Measurements from ENCODE around the gene PEG3.

Gene PEG3

DNA sequence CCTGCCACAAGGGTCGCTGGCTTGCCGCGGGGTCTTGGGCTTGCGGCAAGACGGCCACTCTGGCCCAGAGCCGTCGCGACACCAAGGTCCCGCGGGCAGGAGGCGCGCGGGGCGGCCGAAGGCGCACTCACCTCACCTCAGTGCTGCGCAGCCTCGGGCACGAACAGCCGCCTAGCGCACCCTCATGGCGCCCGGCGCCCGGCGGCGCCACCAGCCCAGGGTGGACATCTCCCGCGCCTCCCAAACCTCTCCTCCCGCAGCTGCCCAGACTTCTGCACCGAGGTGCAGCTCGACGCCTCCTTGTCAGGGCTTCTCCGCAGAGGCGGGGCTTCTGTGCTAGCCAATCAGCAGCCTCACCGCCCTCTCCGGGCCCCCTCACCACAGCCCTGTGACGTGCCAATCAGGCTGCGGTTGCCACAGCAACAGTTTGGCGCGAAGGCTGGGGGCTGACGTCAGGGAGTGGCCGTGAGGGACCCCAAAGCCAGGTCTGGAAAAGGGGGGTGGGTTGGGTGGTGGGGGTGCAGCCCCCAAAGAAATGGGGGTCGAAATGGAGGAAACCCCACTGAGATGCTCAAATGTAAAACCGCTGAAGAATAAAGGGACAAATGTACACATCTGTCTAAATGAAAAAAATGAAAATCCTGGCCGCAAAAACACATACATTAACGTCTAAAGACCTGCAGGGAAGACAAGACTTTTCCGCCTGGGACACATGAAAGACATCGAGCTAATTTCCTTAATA, at the start of gene PEG3, which contains the start of gene ZIM2:
Gene PEG3 (minus strand): TSS at position 276 of the 742 bp plus-strand sequence. CDS start 16,071 bp downstream, outside the sequence.
Gene ZIM2 (minus strand): TSS at position 276 of the 742 bp plus-strand sequence. CDS start 16,449 bp downstream, outside the sequence.
- Histone ChIP-seq H3K36me3 (ENCODE audit: control insufficient read depth in 2 of 2, insufficient read depth in 2 of 2, low read length in 2 of 2) (peaks cover 0 to 1% of the 10 kb centered on the region in 2 donors), H3K27me3 (ENCODE audit: control insufficient read depth in 1 of 2, insufficient read depth in 2 of 2, low read length in 2 of 2) (no peaks in the 10 kb centered on the region), H3K4me1 (ENCODE audit: control insufficient read depth, insufficient read depth, low read length) (peaks cover 13% of the 10 kb centered on the region), H3K9ac (ENCODE audit: low read length in 2 of 2) (peak within 1 kb of the TSS; percentile 29 to 38), H3K9me3 (ENCODE audit: control insufficient read depth in 2 of 2, low read length in 2 of 2) (no peaks in the 10 kb centered on the region), H3K27ac (ENCODE audit: low read length) (peak within 1 kb of the TSS; percentile 83), H3K4me3 (ENCODE audit: low read length in 2 of 2) (peak within 1 kb of the TSS; percentile 59 to 77)

GRCh38 chr19:56885173-56885985, 44.9 kb upstream of the PEG3 start:
- Histone ChIP-seq H3K9ac (ENCODE audit: low read length in 2 of 2) (no peak overlapping the region), H3K27ac (ENCODE audit: low read length) (no peak overlapping the region), H3K4me3 (ENCODE audit: low read length in 2 of 2) (no peak overlapping the region), H3K27me3 (ENCODE audit: control insufficient read depth in 1 of 2, insufficient read depth in 2 of 2, low read length in 2 of 2) (peaks cover 0 to 5% of the 10 kb centered on the region in 2 donors), H3K36me3 (ENCODE audit: control insufficient read depth in 2 of 2, insufficient read depth in 2 of 2, low read length in 2 of 2) (no peaks in the 10 kb centered on the region), H3K4me1 (ENCODE audit: control insufficient read depth, insufficient read depth, low read length) (no peaks in the 10 kb centered on the region), H3K9me3 (ENCODE audit: control insufficient read depth in 2 of 2, low read length in 2 of 2) (peaks cover 0 to 4% of the 10 kb centered on the region in 2 donors)

- H3K36me3 ChIP-seq (ENCODE audit: control insufficient read depth in 2 of 2, insufficient read depth in 2 of 2, low read length in 2 of 2) = no peaks in the 10 kb centered on the region
- H3K27ac ChIP-seq (ENCODE audit: low read length) = no peak overlapping the region
- H3K27me3 ChIP-seq (ENCODE audit: control insufficient read depth in 1 of 2, insufficient read depth in 2 of 2, low read length in 2 of 2) = peaks cover 0 to 5% of the 10 kb centered on the region in 2 donors
- H3K4me3 ChIP-seq (ENCODE audit: low read length in 2 of 2) = no peak overlapping the region
- no peak overlapping the region for H3K9ac ChIP-seq (ENCODE audit: low read length in 2 of 2)
- peaks cover 0 to 4% of the 10 kb centered on the region in 2 donors for H3K9me3 ChIP-seq (ENCODE audit: control insufficient read depth in 2 of 2, low read length in 2 of 2)
- H3K4me1 ChIP-seq (ENCODE audit: control insufficient read depth, insufficient read depth, low read length) = no peaks in the 10 kb centered on the region
Observed at GRCh38 chr19:56884441-56884840, 43.9 kb upstream of the PEG3 start.

GRCh38 chr19:56880592-56881190, 40.2 kb upstream of the PEG3 start:
- Histone ChIP-seq H3K36me3 (ENCODE audit: control insufficient read depth in 2 of 2, insufficient read depth in 2 of 2, low read length in 2 of 2) (no peaks in the 10 kb centered on the region), H3K9me3 (ENCODE audit: control insufficient read depth in 2 of 2, low read length in 2 of 2) (peaks cover 0 to 4% of the 10 kb centered on the region in 2 donors), H3K9ac (ENCODE audit: low read length in 2 of 2) (no peak overlapping the region), H3K4me1 (ENCODE audit: control insufficient read depth, insufficient read depth, low read length) (no peaks in the 10 kb centered on the region), H3K4me3 (ENCODE audit: low read length in 2 of 2) (no peak overlapping the region), H3K27ac (ENCODE audit: low read length) (no peak overlapping the region), H3K27me3 (ENCODE audit: control insufficient read depth in 1 of 2, insufficient read depth in 2 of 2, low read length in 2 of 2) (peaks cover 0 to 5% of the 10 kb centered on the region in 2 donors)

DNA sequence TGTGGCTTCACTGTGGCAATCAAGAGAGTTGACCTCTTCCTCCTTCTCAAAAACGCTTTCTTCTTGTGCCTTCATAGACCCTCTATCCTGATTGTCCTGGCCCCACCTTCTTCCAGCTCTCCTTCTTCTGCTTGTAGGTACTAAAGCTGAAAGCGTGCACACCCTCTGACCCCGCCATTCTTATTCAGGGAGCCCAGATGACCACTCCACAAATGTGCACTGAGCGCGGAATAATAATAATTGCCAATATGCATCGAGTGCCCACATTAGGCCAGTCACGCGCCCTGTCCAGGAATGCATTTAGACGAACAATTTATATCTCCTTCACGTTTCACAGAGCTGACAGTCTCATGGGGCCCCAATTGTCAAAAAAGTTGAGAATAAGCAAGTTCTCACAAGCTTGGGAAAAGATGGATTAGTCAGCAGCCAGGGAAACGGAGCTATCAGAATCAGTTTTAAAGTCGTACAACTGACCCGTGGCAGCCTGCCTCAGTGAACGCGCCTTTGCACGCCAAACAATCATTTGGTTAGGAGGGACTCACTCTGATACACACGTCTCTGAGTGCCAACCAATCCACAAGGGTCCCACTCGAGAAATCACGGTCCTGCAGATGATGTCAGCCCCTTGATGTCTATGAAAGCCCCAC, 36.7 kb upstream of the PEG3 start:
- H3K27me3 ChIP-seq (ENCODE audit: control insufficient read depth in 1 of 2, insufficient read depth in 2 of 2, low read length in 2 of 2) = no peaks in the 10 kb centered on the region

GRCh38 chr19:56875717-56876116, 35.2 kb upstream of the PEG3 start:
- H3K36me3 ChIP-seq (ENCODE audit: control insufficient read depth in 2 of 2, insufficient read depth in 2 of 2, low read length in 2 of 2) = no peaks in the 10 kb centered on the region
- peaks cover 0 to 16% of the 10 kb centered on the region in 2 donors for H3K9me3 ChIP-seq (ENCODE audit: control insufficient read depth in 2 of 2, low read length in 2 of 2)
- H3K27me3 ChIP-seq (ENCODE audit: control insufficient read depth in 1 of 2, insufficient read depth in 2 of 2, low read length in 2 of 2) = no peaks in the 10 kb centered on the region
- no peak overlapping the region for H3K4me3 ChIP-seq (ENCODE audit: low read length in 2 of 2)
- H3K4me1 ChIP-seq (ENCODE audit: control insufficient read depth, insufficient read depth, low read length) = no peaks in the 10 kb centered on the region
- no peak overlapping the region for H3K27ac ChIP-seq (ENCODE audit: low read length)
- no peak overlapping the region for H3K9ac ChIP-seq (ENCODE audit: low read length in 2 of 2)

More for the DNA sequence above, 36.7 kb upstream of the PEG3 start:
- Histone ChIP-seq H3K36me3 (ENCODE audit: control insufficient read depth in 2 of 2, insufficient read depth in 2 of 2, low read length in 2 of 2) (no peaks in the 10 kb centered on the region), H3K9ac (ENCODE audit: low read length in 2 of 2) (no peak overlapping the region), H3K9me3 (ENCODE audit: control insufficient read depth in 2 of 2, low read length in 2 of 2) (peaks cover 0 to 18% of the 10 kb centered on the region in 2 donors), H3K4me3 (ENCODE audit: low read length in 2 of 2) (no peak overlapping the region), H3K4me1 (ENCODE audit: control insufficient read depth, insufficient read depth, low read length) (no peaks in the 10 kb centered on the region), H3K27ac (ENCODE audit: low read length) (no peak overlapping the region)

GRCh38 chr19:56874530-56874929, 34.0 kb upstream of the PEG3 start:
- Histone ChIP-seq H3K4me3 (ENCODE audit: low read length in 2 of 2) (no peak overlapping the region), H3K9ac (ENCODE audit: low read length in 2 of 2) (no peak overlapping the region), H3K27me3 (ENCODE audit: control insufficient read depth in 1 of 2, insufficient read depth in 2 of 2, low read length in 2 of 2) (no peaks in the 10 kb centered on the region), H3K4me1 (ENCODE audit: control insufficient read depth, insufficient read depth, low read length) (no peaks in the 10 kb centered on the region), H3K27ac (ENCODE audit: low read length) (no peak overlapping the region), H3K36me3 (ENCODE audit: control insufficient read depth in 2 of 2, insufficient read depth in 2 of 2, low read length in 2 of 2) (no peaks in the 10 kb centered on the region), H3K9me3 (ENCODE audit: control insufficient read depth in 2 of 2, low read length in 2 of 2) (peaks cover 0 to 14% of the 10 kb centered on the region in 2 donors)

DNA sequence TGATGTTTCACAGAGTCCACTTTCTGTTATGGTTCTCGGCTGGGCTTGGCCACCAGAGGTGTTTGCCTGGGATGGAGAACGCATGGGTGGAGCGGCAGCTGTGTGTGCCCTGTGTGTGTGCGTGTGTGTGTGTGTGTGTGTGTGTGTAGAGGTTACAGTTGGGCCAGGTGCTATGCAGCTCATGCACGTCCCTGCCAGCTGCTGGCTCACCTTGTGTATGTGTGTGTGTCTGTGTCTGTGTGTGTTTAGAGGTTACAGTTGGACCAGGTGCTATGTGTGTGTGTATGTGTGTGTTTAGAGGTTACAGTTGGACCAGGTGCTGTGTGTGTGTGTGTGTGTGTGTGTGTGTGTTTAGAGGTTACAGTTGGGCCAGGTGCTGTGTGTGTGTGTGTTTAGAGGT, 33.0 kb upstream of the PEG3 start:
- H3K36me3 ChIP-seq (ENCODE audit: control insufficient read depth in 2 of 2, insufficient read depth in 2 of 2, low read length in 2 of 2) = no peaks in the 10 kb centered on the region
- no peaks in the 10 kb centered on the region for H3K27me3 ChIP-seq (ENCODE audit: control insufficient read depth in 1 of 2, insufficient read depth in 2 of 2, low read length in 2 of 2)
- H3K9me3 ChIP-seq (ENCODE audit: control insufficient read depth in 2 of 2, low read length in 2 of 2) = peaks cover 0 to 14% of the 10 kb centered on the region in 2 donors
- H3K4me1 ChIP-seq (ENCODE audit: control insufficient read depth, insufficient read depth, low read length) = no peaks in the 10 kb centered on the region
- no peak overlapping the region for H3K4me3 ChIP-seq (ENCODE audit: low read length in 2 of 2)
- no peak overlapping the region for H3K9ac ChIP-seq (ENCODE audit: low read length in 2 of 2)
- no peak overlapping the region for H3K27ac ChIP-seq (ENCODE audit: low read length)

- peaks cover 0 to 6% of the 10 kb centered on the region in 2 donors for H3K9me3 ChIP-seq (ENCODE audit: control insufficient read depth in 2 of 2, low read length in 2 of 2)
Observed at GRCh38 chr19:56869886-56870285, 29.4 kb upstream of the PEG3 start.

GRCh38 chr19:56868446-56868845, 27.9 kb upstream of the PEG3 start:
- Histone ChIP-seq H3K9ac (ENCODE audit: low read length in 2 of 2) (no peak overlapping the region), H3K36me3 (ENCODE audit: control insufficient read depth in 2 of 2, insufficient read depth in 2 of 2, low read length in 2 of 2) (no peaks in the 10 kb centered on the region), H3K9me3 (ENCODE audit: control insufficient read depth in 2 of 2, low read length in 2 of 2) (peaks cover 0 to 6% of the 10 kb centered on the region in 2 donors), H3K4me3 (ENCODE audit: low read length in 2 of 2) (no peak overlapping the region), H3K27ac (ENCODE audit: low read length) (no peak overlapping the region), H3K4me1 (ENCODE audit: control insufficient read depth, insufficient read depth, low read length) (no peaks in the 10 kb centered on the region), H3K27me3 (ENCODE audit: control insufficient read depth in 1 of 2, insufficient read depth in 2 of 2, low read length in 2 of 2) (no peaks in the 10 kb centered on the region)

More at GRCh38 chr19:56869886-56870285, 29.4 kb upstream of the PEG3 start:
- H3K4me1 ChIP-seq (ENCODE audit: control insufficient read depth, insufficient read depth, low read length) = no peaks in the 10 kb centered on the region
- H3K27me3 ChIP-seq (ENCODE audit: control insufficient read depth in 1 of 2, insufficient read depth in 2 of 2, low read length in 2 of 2) = no peaks in the 10 kb centered on the region
- H3K27ac ChIP-seq (ENCODE audit: low read length) = no peak overlapping the region
- no peak overlapping the region for H3K9ac ChIP-seq (ENCODE audit: low read length in 2 of 2)
- H3K4me3 ChIP-seq (ENCODE audit: low read length in 2 of 2) = no peak overlapping the region
- no peaks in the 10 kb centered on the region for H3K36me3 ChIP-seq (ENCODE audit: control insufficient read depth in 2 of 2, insufficient read depth in 2 of 2, low read length in 2 of 2)
